Measurements from ENCODE around the gene ACSM3. TPM values are rescaled to one million over a fixed set of nuclear protein-coding genes. Genes with fewer than 3 reads are reported as not detected.

The ACSM3 gene
- total RNA-seq, 1 donor from 2014 or later: not detected

DNA sequence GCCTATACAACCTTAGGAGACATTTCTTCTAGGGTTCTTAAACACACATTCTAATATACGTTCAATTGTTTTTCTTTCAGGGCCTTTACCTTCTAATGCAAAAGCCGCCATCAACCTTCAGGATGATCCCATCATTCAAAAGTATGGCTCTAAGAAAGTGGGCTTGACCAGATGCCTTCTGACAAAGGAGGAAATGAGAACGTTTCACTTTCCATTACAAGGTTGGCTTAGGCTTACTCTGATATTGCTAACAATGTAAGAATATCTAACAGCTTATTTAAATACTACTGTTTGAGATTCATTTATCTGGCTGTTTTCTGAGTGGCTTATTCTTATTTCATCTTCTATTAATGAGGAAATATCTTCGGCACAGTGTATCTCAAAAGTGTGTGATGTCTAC, 57.9 kb downstream of the ACSM3 start:
- TF ChIP-seq, protein P1, sequence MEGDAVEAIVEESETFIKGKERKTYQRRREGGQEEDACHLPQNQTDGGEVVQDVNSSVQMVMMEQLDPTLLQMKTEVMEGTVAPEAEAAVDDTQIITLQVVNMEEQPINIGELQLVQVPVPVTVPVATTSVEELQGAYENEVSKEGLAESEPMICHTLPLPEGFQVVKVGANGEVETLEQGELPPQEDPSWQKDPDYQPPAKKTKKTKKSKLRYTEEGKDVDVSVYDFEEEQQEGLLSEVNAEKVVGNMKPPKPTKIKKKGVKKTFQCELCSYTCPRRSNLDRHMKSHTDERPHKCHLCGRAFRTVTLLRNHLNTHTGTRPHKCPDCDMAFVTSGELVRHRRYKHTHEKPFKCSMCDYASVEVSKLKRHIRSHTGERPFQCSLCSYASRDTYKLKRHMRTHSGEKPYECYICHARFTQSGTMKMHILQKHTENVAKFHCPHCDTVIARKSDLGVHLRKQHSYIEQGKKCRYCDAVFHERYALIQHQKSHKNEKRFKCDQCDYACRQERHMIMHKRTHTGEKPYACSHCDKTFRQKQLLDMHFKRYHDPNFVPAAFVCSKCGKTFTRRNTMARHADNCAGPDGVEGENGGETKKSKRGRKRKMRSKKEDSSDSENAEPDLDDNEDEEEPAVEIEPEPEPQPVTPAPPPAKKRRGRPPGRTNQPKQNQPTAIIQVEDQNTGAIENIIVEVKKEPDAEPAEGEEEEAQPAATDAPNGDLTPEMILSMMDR (IDR thresholded peaks at IDR 0.05): no peak
- intact Hi-C loops (cut with DNase I): no loop called here
- DNase-seq (ENCODE audit: low spot score in 2 of 2): no peak
- H3K27ac ChIP-seq: no peak overlapping the region
- H3K4me1 ChIP-seq: no peaks in the 10 kb centered on the region
- no peaks in the 10 kb centered on the region for H3K27me3 ChIP-seq
- no peaks in the 10 kb centered on the region for H3K36me3 ChIP-seq
- no peak overlapping the region for H3K4me3 ChIP-seq
- H3K9me3 ChIP-seq: no peaks in the 10 kb centered on the region

DNA sequence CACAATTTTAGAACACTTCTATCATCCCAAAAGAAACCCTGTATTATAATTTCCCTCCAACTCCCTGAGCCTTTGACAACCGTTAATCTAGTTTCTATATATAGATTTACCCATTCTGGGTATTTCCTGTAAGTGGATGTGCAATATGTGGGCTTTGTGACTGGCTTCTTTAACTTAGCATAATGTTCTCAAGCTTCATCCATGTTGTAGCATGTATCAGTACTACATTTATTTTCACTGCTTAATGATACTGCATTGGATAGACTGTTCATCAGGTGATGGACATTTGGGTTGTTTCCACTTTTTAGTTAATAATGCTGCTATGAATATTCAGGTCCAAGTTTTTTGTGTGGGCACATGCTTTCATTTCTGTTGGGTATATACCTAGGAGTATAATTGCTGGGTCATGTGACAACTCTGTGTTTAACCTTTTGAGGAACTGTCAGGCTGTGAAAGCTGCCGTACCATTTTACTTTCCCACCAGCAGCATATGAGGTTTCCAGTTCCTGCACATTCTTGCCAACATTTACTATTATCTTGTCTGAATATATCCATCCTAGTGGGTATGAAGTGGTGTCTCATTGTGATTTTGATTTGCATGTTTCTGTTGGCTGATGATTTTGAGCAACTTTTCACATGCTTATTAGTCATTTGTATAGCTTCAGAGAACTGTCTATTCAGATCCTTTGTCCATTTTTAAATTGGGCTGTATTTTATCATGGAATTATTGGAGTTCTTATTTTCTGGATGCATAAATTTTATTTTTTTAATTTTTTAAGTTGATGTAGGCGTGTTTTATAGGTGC, 58.9 kb downstream of the ACSM3 start:
- H3K27ac ChIP-seq: no peak overlapping the region
- DNase-seq (ENCODE audit: low spot score in 2 of 2): no peak

DNA sequence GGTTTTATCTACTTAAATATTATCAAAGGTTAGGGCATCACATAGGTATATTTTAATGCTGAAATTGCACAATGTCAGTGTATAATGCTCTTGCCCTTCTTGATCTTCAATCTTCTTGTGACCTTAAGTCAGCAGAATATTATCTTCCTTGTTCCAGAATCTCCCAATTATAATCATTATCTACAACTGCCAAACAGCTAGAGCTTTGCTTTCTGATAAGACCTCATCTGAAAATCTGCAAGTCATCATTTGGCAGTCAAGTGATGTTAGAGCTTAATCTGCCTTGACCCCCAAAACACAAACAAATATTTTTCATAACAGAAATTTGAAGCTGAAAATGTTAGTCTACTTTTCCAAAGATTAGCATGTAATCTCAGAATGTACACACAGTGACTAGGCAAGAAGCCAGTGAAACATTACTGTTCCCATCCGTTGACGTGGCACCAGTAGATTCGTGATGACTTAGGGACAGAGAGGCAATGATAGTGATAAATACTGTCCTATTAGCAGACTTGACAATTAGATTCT, 62.3 kb downstream of the ACSM3 start:
- no peaks in the 10 kb centered on the region for H3K9me3 ChIP-seq
- no peak for DNase-seq (ENCODE audit: low spot score in 2 of 2)
- intact Hi-C loops (cut with DNase I): no loop called here
- TF ChIP-seq, protein P1 (IDR thresholded peaks at IDR 0.05): no peak
- H3K27me3 ChIP-seq: no peaks in the 10 kb centered on the region
- no peak overlapping the region for H3K27ac ChIP-seq
- no peaks in the 10 kb centered on the region for H3K36me3 ChIP-seq
- H3K4me1 ChIP-seq: no peaks in the 10 kb centered on the region
- H3K4me3 ChIP-seq: no peak overlapping the region

More for the DNA sequence above, 58.9 kb downstream of the ACSM3 start:
- no peaks in the 10 kb centered on the region for H3K9me3 ChIP-seq
- intact Hi-C loops (cut with DNase I): no loop called here
- TF ChIP-seq, protein P1 (IDR thresholded peaks at IDR 0.05): no peak
- H3K27me3 ChIP-seq: no peaks in the 10 kb centered on the region
- no peaks in the 10 kb centered on the region for H3K36me3 ChIP-seq
- H3K4me1 ChIP-seq: no peaks in the 10 kb centered on the region
- H3K4me3 ChIP-seq: no peak overlapping the region

DNA sequence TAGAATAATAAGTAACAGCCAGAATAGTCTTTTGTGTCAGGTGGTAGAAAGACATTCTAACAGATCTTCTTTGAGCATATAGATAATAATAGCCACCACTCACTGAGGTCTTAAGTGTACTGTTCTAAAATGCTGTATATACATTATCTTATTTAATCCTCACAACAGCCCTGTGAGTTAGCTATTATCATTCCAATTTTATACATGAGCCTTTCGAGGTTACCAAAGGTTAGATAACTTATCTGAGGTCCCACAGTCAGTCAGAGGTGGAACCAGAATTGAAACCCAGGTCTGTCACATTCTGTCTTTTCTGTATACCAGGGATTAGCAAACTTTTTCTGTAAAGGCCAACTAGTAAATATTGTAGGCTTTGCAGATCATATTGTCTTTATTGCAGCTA, 65.7 kb downstream of the ACSM3 start:
- TF ChIP-seq, protein P1 (IDR thresholded peaks at IDR 0.05): no peak
- H3K9me3 ChIP-seq: no peaks in the 10 kb centered on the region
- H3K27ac ChIP-seq: no peak overlapping the region
- peaks cover 0 to 3% of the 10 kb centered on the region in 2 donors for H3K4me1 ChIP-seq
- H3K4me3 ChIP-seq: no peak overlapping the region
- intact Hi-C loops (cut with DNase I): no loop called here
- DNase-seq (ENCODE audit: low spot score in 2 of 2): no peak
- no peaks in the 10 kb centered on the region for H3K27me3 ChIP-seq
- H3K36me3 ChIP-seq: no peaks in the 10 kb centered on the region

DNA sequence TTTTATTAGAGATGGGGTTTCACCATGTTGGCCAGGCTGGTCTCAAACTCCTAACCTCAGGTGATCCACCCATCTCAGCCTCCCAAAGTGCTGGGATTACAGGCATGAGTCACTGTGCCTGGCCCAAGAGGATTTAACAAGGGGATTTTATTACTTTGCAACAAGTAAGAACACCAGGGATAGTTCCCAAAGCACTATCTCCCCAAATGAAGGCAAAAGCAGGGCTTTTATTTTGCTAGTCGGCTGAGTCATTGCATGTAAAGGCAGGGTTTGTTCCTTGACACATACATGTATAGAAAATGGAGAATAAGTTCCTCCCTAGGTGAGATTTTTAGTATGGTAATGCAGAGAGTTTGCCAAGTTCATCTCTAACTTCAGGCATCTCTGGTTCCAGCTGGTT, 66.6 kb downstream of the ACSM3 start:
- Histone ChIP-seq H3K27ac (no peak overlapping the region), H3K36me3 (no peaks in the 10 kb centered on the region), H3K4me3 (no peak overlapping the region), H3K4me1 (peaks cover 0 to 3% of the 10 kb centered on the region in 2 donors), H3K9me3 (no peaks in the 10 kb centered on the region), H3K27me3 (no peaks in the 10 kb centered on the region)
- no peak for DNase-seq (ENCODE audit: low spot score in 2 of 2)
- TF ChIP-seq, protein P1 (IDR thresholded peaks at IDR 0.05): no peak
- intact Hi-C loops (cut with DNase I): no loop called here
